Cortex of kidney (tissue), 1 donor: ENCODE data around the gene NET1.

Experiments used
- DNase-seq: peaks from one replicate; lab custom pipeline; 2025; lab: John Stamatoyannopoulos, UW

Gene NET1

GRCh38 chr10:5485948-5486852 lies 73.8 kb downstream of the NET1 start:
- no peak for DNase-seq

GRCh38 chr10:5486853-5487235 lies 74.5 kb downstream of the NET1 start:
- no peak for DNase-seq

- no peak for DNase-seq
These were observed 76.2 kb downstream of the NET1 start for GRCh38 chr10:5488272-5489161.

GRCh38 chr10:5490032-5490431 lies 77.7 kb downstream of the NET1 start:
- DNase-seq: no peak

GRCh38 chr10:5490698-5491464 lies 78.5 kb downstream of the NET1 start:
- DNase-seq: no peak

GRCh38 chr10:5491477-5491876 lies 79.1 kb downstream of the NET1 start:
- no peak for DNase-seq

GRCh38 chr10:5492322-5492855 lies 80.0 kb downstream of the NET1 start:
- no peak for DNase-seq

GRCh38 chr10:5492929-5493576 lies 80.7 kb downstream of the NET1 start:
- DNase-seq: no peak

GRCh38 chr10:5493691-5494090 lies 81.3 kb downstream of the NET1 start:
- DNase-seq: no peak

GRCh38 chr10:5494611-5495010 lies 82.3 kb downstream of the NET1 start:
- no peak for DNase-seq

GRCh38 chr10:5496261-5497250 lies 84.2 kb downstream of the NET1 start:
- no peak for DNase-seq

- DNase-seq: no peak
These were observed 84.9 kb downstream of the NET1 start for GRCh38 chr10:5497289-5497688.

GRCh38 chr10:5497948-5498730 lies 85.8 kb downstream of the NET1 start:
- DNase-seq: no peak

GRCh38 chr10:5498791-5499492 lies 86.6 kb downstream of the NET1 start:
- no peak for DNase-seq

GRCh38 chr10:5499493-5500140 lies 87.3 kb downstream of the NET1 start, which contains the start of gene CALML5:
Gene CALML5 (minus strand): TSS chr10:5499570. CDS start chr10:5499438, 132 bp downstream.
- no peak for DNase-seq

GRCh38 chr10:5500162-5500670 lies 87.9 kb downstream of the NET1 start:
- DNase-seq: no peak

- no peak for DNase-seq
These were observed 88.6 kb downstream of the NET1 start for GRCh38 chr10:5500910-5501309.

GRCh38 chr10:5502061-5502521 lies 89.7 kb downstream of the NET1 start:
- DNase-seq: no peak
